Stimulated activated CD4-positive, alpha-beta T cell treated with anti-CD3 and anti-CD28 coated beads, Interleukin-1b, Interleukin-23, amount 100 ng/mL, for 4 hours (primary cell): ENCODE measurements around the gene NEK4.
"Not testable (repeated sequence)": the region's sequence is repeated elsewhere in the genome, so short reads cannot be mapped to it uniquely, and the experiment has no call there.

Experiments used
- DNase-seq, 2 donors: peaks; one replicate each; pipeline ENCODE4 v3.0.0-alpha.2; 2020; ENCODE audit warnings: low read depth in 2 of 2

The NEK4 gene

DNA sequence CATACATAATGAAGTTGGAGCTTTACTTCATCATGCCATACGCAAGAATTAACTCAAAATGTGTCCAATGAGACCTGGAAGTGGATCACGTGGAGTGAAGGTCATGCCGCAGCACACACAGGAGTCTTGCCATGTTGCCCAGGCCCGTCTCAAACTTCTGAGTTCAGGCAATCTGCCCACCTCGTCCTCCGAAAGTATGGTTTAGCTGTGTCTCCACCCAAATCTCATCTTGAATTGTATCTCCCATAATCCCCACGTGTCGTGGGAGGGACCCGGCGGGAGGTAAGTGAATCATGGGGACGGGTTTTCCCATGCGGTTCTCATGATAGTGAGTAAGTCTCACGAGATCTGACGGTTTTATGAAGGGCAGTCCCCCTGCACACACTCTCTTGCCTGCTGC is 39.1 kb downstream of the NEK4 start:
- DNase-seq, result no peak

DNA sequence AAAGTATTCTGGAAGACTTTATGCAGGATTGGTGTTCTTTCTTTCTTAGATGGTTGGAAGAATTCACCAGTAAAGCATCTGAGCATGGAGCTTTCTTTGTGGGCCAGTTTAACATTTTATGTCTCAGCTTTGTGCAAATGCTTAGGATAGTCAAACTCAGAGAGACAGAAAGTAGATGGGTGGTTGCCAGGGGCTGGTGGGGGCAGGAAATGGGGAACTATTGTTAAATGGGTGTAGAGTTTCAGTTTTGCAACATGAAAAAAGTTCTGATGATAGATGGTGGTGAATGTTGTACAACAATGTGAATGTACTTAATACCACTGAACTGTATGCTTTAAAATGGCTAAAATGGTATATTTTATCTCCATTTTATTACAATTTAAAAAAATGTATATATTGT is 40.1 kb downstream of the NEK4 start:
- DNase-seq, result no peak

DNA sequence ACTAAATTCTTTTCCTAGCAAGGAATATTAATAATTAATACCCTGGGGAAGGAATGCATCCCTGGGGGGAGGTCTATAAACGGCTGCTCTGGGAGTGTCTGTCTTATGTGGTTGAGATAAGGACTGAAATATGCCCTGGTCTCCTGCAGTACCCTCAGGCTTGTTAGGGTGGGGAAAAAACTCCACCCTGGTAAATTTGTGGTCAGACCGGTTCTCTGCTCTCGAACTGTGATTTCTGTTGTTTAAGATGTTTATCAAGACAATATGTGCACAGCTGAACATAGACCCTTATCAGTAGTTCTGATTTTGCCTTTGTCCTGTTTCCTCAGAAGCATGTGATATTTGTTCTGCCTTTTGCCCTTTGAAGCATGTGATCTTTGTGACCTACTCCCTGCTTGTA is 42.0 kb downstream of the NEK4 start:
- not testable (repeated sequence) for DNase-seq

DNA sequence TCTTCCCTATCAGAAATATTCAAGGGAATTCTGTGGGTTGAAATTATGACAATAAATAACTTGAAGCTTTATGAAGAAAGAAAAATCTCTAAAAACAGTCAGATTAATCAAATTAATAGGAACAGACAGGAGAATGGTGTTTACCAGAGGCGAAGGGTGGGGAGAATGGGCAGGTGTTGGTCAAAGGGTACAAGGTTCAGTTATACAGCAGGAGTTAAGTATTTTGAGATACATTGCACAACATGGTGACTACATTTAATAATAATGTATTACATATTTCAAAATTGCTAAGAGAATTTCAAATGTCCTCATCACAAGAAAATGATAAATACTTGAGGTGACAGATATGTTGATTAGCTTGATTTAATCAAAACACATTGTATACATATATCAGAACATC is 46.2 kb downstream of the NEK4 start:
- no peak for DNase-seq

DNA sequence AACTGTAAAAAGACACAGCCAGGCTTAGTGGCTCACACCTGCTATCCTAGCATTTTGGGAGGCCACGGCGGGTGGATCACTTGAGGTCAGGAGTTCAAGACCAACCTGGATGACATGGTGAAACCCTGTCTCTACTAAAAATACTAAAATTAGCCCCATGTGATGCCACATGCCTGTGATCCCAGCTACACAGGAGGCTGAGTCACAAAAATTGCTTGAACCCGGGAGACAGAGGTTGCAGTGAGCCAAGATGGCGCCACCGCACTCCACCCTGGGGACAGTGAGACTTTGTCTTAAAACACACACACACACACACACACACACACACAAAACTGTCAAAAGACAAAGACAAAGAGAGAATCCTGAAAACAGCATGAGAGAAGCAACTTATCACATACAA is 46.8 kb downstream of the NEK4 start:
- DNase-seq, result no peak

DNA sequence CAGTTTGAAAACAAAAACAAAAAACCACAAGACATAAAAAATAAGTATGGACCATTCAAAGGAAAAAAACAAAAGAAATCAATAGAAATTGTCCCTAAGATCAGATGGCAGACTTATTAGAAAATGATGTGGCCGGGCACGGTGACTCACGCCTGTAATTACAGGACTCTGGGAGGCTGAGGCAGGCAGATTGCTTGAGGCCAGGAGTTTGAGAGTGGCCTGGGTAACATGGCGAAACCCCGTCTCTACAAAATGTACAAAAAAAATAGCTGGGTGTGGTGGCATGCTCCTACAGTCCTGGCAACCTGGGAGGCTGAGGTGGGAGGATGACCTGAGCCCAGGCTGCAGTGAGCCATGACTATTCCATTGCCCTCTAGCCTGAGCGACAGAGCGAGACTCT is 48.2 kb downstream of the NEK4 start:
- DNase-seq, result no peak

DNA sequence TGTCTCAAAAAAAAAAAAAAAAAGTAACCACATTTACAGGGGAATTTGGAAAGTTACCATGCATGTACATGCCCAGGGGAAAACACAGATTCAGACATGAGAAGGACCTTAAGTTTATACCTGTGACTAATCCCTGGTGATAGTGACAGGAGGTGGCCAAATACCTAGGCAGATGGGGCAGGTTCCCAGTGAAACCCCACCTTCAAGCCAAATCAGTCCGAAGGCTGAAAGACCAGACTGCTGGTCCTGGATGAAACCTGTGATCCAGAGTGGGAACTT is 49.1 kb downstream of the NEK4 start:
- DNase-seq, result no peak

DNA sequence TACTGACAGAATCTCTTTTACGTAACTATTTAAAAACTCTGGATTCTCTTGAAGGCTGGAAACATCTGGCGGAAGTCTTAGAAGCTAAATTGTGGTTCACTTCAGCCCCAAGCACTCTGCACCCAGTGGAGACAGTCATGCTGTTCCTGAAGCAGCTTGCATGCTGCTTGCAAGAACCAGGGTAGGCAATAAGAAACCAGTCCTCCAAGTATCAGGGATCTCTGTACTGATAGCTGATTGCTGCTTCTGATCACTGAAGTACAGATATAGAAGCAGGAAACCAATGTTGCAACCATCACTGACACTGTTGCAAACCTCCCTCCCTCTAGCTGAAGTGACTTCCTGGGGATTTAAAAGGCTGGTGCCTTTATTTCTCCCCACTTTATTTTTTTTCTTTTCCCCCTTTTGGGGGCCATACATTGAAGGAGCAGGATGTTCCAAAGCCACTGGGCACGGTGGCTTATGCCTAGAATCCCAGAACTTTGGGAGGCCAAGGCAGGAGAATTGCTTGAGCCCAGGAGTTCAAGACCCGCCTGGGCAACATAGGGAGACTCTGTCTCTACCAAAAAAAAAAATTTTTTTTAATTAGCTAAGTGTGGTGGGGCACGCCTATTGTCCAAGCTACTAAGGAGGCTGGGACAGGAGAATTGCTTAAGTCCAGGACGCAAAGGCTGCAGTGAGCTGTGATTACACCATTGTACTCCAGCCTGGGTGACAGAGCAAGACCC is 49.6 kb downstream of the NEK4 start:
- no peak for DNase-seq

DNA sequence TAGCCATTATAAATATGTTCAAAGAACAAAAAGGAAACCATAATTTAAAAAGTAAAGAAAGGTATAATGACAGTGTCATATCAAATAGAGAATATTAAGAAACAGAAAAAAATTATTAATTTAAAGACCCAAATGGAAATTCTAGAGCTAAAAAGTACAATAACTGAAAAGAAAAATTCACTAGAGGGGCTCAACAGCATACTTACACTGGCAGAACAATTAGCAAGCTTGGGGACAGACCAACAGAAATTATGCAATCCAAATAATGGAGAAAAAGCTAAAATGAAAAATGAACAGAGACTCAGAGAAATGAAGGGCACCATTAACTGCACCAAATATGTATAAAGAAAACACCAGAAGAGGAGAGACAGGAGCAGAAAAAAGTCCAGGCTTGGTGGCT is 51.1 kb downstream of the NEK4 start:
- no peak for DNase-seq

DNA sequence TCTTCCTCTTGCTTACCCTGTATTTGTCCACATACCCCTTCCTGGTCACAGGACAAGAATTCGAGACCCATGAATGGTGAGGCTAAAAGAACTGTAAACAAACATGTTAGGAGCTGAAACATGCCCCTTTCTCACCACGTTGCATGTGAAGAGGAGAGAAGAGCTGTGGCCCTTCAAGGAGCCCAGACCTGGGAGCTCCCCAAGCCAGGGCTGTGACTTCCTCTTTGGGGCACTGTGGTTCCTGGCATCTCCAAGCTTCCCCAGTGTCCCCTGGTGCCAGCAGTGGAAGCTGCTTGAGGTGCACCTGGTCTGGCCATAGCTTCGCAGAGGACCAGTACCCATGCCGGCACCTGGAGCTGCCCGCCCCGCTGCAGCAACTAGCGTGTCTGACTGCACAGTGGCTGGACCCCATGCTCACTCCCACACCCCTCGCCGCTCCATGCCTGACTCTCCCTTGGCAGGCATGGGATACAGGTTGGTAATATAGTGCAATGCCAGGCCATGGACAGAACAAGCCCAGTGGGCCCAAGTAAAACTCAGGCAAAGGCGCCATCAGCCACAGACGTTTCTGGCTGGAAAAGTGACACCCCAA is 54.9 kb downstream of the NEK4 start:
- no peak for DNase-seq

DNA sequence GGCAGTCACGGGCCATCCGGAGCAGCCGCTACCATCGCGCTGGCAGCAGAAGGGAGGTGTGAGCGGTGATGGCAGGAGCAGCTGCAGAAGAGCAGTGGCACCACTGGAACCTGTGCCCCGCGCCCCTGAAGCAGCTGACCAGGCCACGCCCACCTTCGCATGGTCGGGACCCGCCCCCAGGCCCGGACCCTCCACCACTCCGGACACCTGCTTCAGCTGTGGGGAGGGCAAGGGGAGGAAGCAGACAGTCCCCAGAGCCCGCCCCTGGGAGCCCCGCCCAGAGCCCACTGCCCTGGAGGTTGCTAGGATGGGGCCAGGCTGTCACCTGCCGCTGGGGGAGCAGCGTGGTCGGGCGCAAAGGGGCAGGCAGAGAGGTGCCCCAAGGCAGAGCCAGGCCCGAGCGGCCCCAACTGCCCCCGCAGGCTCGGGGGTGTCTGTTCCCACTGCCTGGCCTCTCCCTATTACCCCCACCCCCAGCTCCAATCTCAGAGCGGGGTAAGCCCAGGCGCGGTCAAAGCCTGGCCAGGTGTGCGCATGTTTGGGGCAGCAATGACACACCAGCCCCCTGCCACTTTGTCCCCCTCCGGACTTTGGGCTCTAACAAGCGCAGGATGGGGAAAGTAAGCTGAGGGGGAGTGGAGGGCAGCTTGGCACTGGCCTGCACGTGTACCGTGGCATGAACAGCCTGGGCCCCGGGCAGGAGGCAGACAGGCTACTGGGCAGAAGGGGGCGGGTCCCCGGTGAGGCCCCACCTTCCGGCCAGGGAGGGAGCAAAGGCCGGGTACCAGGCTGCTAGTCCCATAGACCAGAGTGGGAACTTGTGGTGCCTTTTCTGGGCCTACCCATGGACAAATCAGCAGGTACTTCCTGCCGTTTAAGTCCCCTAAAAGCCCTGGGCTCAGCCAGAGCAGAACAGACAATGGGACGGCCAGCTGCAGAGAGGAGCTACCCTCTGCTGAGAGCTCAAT is 56.1 kb downstream of the NEK4 start:
- no peak for DNase-seq

DNA sequence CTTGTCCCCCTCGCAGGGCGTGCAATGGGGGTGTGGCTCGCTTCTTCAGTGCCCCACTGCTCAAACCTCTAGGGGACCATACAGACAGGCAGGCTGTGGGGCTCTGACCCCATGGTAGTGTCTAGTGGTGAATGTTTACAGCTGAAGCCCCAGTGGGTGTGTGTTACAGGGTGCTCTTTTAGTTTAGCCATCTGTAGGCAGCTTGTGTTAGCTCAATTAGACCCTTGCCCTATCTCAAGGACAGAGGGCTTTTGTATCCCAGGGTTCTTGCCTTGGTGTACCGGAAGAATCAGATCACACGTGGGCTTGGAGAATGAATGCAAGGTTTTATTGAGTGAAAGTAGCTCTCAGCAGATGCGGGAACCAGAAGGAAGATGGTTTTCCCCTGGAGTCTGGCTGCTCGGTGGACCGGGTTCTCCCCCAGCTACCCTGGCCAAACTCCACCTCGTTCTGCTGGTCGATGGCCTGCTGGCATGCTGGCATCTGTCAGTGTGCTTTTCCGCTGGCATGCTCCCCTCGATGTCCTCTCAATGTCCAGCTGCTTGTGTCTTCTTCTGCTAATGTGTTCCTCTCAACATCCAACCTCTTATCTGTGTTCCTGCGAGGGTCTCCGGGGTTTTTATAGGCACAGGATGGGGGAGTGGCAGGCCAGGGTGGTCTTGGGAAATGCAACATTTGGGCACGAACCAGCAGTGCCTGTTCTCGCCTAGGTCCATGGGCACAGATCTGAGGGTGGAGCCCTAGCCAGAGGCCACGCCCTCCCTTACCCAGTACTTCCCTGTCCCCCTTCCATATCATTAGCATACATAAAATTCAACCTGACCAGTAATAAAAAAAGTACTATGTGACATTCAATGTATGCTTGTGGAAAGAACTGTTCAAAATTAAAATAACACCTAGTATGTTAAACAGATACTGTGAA is 58.2 kb downstream of the NEK4 start:
- DNase-seq, result no peak

DNA sequence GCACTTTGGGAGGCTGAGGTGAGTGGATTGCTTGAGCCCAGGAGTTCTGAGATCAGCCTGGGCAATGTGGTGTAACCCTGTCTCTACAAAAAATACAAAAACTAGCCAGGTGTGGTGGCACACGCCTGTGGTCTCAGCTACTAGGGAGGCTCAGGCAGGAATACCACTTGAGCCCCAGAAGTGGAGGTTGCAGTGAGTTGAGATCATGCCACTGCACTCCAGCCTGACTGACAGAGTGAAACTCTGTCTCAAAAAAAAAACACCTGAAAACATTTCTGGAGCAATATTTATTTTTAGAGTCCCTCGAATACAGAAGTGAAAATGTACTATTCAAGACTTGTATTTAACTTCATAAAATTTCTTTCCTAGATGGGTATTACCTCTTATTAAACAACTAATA is 60.2 kb downstream of the NEK4 start:
- DNase-seq, result no peak

DNA sequence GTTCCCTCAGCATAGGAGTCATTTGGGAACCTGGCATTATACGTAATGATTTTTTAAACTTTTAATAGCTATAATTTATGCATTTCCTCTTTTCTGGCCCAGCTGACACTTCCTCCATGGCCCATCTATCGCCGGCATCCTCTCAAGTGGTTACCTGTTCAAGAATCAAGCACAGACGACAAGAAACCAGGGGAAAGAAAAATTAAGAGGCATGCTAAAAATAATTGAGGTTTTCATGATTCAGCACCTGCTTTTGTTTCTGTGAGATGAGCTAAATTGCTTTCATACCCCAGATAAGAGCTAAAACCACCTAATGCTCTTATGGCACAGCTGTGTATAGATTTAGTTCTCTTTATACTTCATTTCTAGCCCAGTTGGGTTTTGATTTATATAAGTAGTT is 63.2 kb downstream of the NEK4 start:
- DNase-seq, result no peak

DNA sequence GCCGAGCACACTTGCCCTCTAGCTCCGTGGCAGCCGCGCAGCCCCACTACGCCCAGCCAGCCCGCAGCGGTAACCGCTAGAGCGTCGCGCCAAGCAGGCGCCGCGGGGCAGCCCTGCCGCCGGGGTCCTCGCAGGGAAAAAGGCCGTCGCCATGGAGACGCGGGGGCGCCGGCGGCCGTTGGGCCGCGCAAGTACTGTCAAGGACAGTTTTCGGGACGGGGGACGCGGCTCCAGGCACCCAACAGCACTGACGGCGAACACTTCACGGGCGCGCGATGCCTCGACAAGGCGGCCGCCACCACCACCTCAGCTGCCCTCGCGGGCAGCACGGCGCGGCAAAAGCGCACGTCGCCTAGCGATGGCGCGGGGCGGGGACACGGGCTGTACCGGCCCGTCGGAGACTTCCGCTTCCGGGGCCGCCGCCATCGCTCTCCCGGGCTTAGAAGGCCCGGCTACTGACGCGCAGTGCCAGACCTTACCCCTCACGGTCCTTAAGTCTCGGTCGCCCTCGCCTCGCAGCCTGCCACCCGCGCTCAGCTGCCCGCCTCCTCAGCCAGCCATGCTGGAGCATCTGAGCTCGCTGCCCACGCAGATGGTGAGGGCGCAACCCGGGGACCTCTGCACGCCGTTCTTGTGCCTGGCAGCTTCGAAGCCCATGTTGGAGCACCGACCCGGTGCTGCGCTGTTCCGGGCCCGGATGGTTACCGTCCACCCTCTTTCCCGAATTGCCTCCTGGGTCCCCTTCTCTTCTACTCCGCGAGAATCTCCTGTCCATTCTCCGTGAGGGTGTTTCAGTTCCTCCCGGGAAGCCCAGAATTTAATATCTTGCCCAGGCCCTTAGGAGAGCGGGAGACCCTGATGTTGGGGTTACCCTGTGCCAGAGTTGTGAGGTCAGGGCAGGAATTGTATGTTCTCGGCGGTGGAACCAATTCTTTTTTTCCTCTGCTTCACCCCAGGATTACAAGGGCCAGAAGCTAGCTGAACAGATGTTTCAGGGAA is 64.8 kb downstream of the NEK4 start, which contains the start of the genes GLT8D1 and SPCS1:
TSS of gene GLT8D1 (minus strand) at position 104 of the 999 bp plus-strand sequence. CDS start 5,331 bp downstream, outside the sequence.
TSS of gene SPCS1 (plus strand) at position 419 of the 999 bp plus-strand sequence. CDS start at position 560, 141 bp downstream.
- peak; percentile 75 to 80 for DNase-seq

DNA sequence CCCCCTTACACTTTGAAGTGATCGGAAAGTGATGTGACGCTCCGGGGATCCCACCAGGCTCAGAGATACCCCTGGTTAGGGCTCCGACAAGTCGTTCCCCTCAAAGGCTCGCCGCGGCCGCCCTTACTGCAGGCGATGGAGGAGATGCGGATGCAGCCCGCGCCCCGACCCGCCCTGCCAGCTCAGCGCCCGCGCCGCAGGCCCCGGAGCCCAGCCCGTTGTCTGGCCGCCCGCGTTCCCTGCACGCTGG is 65.4 kb downstream of the NEK4 start:
- DNase-seq, result no peak

DNA sequence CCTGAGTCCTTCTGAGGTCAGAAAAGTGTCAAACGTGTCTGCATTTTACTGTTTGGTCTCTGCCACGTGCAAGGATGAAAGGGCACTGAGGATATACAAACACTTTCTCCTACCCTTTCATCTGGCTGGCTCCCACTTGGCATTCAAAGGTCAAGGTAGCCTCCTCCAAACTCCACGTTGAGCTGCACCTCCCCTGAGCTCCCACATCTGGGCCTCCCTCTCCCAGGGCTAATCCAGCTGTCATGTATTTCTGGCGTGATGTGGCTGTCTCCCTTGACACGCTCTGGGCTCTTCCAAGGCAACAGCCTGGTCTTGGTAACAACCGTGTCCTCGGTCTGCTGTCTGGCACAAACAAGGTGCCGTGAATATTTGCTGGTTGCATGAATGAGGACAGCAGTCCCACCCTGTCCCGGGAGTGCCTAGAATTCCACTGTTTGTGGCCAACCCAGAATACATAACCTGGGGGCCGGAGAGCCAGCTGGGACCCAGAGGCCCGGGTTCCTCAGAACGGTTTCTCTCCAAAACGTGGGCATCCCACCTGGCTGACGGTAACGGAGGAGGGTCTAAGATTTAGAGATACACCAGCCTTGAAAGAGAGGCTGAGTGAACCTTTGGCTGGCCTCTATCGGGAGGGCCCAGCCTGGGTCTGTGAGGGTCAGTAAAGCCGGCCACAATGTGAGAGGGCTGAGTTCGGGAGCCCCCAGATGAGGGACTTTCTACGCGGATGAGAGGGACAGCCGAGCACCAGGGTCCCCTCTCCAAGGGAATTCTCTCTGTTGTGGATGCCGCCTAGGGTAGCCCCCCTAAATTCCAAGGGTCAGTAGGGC is 65.9 kb downstream of the NEK4 start:
- DNase-seq, result no peak

DNA sequence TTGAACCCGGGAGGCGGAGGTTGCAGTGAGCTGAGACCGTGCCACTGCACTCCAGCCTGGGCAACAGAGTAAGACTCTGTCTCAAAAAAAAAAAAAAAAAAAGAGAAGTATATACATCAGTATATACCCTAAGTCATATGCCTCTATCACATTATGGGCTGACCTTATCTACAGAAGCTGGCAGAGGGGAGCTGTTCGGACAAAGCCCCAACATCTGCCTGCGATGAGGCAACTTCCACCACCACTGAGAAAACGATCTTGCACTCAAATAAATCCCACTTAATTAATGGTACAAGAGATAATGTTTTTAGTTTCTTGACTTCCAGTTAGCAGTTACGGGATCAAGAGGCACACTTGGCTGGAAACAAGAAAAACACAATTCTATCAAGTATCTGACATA is 67.4 kb downstream of the NEK4 start:
- no peak for DNase-seq

DNA sequence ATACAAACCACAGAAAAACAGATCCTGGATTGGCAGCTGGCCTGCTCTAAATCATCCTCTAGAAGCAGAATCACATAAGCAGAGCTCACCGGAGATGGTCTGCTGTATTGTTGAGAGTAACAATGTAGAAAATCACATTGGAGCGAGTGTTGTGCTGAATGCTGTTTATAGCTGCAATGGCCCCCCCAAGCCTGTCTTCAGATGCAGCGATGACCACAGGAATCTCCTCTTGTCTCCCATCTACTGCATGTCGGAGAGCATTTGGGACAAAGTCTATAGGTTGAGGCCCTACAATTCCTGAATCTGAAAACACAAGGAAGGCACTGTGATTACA is 73.1 kb downstream of the NEK4 start:
- DNase-seq, result no peak
